RKO (cell line): ENCODE measurements around the gene GRK2.

Source experiments
- DNase-seq: peaks from one replicate; pipeline ENCODE4 v3.0.0-alpha.2; 2016; ENCODE audit warnings: low spot score

GRK2 gene

DNA sequence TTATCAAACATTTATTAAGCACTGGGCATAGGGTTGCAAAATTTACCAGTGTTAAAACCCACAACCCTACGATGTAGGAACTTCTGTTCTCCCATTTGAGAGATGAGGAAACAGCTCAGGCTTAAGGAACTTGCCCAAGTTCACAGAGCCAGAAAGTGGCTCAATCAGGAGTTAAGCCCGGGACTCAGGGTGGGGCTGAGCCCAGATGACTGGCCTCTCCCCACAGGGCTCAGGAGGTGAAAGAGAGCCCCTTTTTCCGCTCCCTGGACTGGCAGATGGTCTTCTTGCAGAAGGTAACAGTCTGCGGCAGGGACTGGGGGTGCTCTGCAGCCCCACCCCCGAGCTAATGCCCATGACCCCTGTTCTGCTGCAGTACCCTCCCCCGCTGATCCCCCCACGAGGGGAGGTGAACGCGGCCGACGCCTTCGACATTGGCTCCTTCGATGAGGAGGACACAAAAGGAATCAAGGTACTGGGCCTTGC, 17.2 kb downstream of the GRK2 start:
- DNase-seq = no peak

DNA sequence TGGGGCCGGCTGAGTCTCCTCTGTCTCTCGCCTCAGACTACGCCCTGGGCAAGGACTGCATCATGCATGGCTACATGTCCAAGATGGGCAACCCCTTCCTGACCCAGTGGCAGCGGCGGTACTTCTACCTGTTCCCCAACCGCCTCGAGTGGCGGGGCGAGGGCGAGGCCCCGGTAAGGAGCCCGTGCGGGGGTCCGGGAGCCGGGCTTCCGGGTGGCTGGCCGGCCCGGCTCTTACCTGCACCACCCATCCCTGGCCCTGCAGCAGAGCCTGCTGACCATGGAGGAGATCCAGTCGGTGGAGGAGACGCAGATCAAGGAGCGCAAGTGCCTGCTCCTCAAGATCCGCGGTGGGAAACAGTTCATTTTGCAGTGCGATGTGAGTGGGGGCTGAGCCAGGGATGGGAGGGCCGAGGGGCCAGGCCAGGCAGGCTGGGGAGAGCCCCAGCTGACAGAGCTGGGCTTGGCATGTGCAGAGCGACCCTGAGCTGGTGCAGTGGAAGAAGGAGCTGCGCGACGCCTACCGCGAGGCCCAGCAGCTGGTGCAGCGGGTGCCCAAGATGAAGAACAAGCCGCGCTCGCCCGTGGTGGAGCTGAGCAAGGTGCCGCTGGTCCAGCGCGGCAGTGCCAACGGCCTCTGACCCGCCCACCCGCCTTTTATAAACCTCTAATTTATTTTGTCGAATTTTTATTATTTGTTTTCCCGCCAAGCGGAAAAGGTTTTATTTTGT, 18.7 kb downstream of the GRK2 start:
- DNase-seq = no peak

DNA sequence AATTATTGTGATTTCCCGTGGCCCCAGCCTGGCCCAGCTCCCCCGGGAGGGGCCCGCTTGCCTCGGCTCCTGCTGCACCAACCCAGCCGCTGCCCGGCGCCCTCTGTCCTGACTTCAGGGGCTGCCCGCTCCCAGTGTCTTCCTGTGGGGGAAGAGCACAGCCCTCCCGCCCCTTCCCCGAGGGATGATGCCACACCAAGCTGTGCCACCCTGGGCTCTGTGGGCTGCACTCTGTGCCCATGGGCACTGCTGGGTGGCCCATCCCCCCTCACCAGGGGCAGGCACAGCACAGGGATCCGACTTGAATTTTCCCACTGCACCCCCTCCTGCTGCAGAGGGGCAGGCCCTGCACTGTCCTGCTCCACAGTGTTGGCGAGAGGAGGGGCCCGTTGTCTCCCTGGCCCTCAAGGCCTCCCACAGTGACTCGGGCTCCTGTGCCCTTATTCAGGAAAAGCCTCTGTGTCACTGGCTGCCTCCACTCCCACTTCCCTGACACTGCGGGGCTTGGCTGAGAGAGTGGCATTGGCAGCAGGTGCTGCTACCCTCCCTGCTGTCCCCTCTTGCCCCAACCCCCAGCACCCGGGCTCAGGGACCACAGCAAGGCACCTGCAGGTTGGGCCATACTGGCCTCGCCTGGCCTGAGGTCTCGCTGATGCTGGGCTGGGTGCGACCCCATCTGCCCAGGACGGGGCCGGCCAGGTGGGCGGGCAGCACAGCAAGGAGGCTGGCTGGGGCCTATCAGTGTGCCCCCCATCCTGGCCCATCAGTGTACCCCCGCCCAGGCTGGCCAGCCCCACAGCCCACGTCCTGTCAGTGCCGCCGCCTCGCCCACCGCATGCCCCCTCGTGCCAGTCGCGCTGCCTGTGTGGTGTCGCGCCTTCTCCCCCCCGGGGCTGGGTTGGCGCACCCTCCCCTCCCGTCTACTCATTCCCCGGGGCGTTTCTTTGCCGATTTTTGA, 19.5 kb downstream of the GRK2 start:
- DNase-seq = no peak

DNA sequence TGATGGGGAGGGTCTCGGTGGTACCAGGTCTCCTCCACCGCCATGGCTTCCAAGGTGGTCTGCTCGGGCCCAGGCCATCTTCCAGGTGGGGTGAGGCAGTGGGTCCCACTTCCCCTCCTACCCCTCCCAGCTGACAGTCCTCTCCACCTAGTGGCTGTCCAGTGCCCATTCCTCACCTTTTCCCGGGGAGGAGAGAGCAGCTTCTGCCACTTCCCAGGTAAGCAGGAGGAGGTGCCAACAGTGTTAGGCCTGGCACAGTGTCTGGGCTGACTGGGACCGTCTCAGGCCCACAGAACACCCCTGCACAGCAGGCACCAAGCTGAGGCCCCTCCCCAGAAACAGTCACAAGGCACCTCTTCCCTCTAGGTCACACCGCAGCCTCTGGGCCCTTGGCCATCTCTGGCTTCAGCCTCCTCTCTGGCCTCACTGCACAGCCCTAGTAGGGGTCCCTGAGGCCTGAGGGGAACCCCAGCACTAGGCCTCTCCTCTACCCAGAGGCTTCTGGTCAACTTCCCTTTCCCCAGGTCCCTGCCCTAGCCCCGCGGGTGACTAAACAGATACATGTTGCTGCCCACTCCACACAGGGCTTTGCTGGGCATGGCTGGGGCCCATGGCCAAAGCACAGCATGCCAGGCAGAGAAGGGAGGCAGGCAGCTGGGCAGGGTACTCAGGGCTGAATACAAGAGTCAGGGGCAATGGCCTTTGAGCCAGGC, 20.5 kb downstream of the GRK2 start:
- no peak for DNase-seq

DNA sequence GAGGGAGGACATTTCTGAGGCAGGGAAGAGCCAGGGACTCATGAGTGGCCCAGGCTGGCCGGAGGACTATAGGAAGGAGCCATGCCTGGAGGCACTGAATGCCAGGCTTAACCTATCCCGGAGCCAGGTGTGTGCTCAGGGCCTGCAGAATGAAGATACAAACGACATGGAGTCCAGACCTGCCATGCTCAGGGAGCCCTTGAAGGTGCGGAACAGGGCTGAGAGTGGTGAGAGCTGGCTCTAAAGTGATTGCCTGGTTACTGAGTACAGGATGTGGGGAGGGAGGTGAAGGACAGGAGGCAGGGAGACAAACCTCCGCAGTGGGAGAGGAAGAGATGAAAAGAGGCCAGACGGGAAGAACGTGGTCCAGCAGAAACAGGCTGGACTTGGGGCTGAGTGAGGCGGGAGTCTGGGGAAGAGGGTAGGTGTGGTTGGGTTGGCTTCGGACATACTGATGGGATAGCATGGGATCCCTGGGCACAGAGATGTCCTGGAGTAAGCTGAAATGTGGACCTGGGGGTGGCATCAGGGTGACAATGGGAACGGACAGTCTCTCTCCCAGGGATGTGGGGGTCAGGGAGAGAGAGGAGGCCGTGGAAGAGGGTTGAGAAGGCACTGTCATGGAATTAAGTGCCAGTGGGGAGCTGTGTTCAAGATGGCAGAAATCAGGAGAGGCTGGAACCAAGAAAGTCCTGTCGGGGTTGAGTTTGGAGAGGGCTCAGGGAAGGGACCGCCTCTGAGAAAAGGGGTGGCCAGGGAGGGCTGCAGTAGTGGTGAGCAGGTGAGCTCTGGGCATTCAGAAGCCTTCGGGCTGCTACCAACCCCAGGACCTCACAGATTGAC, 21.3 kb downstream of the GRK2 start:
- DNase-seq = no peak

DNA sequence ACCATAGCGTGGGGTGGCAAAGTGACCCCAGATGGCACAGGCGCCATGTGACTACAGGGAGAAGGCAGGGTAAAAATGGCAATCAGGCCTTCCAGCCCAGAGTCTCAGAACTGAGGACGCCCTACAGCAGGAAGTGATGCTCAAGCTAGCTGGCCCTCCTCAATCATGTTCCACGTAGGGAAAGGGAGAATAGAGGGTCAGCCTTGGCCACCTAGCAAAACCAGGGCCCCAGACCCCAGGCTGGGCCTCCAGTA, 21.9 kb downstream of the GRK2 start:
- no peak for DNase-seq

DNA sequence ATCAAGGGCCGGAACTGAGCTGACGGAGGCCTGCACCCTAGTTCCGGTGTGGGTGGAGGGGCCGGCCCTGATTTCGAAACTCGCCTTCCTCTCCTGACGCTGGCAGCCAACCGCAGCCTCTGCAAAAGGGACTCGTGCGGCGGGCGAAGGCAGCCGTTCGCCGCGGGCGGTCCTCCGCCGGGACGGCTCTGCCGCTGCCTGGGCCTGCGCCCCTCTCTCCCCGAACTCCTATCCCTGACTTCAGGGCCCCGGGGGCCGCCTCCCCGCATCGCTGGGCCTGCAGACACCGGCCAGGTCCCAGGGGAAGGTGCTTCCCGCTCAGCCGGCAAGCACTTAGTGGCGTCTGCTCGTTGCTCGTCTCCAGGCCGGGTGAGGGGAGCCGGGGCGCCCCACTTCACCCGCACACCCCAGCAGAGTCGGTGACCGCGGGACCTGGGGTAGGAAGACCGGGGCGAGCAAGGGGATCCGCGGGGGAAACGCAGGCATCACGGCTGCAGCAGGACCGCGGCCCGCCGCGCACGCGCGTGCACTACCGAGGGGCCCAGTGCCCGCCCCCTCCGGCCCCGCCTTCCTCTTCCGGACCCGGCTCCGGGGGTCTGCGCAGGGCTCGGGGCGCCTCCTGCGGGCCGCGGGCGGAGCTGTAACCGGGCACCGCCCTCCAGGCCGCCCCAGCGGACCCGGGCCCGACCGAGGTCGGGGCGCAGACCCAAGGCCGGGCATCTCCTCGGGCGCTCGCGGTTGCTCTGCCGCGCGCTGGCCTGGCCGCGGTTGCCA, 22.4 kb downstream of the GRK2 start:
- peak; percentile 91 for DNase-seq

DNA sequence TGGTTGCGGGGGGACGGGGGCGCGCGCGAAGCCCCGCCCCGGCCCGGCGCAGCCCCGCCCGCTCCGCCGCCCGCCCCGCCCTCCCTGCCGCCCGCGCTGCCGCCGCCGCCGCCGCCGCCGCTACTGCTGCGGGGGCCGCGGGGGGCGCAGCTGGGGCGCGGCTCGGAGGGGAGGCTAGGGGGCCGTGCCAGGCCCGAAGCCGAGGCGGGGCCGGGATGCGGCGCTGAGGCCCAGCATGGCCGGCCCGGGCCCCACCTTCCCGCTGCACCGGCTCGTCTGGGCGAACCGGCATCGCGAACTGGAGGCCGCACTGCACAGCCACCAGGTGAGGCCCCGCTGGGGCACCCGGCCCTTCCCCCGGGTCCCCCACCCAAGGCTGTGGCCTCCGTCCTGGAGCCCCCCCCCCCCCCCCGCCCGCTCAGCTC, 23.0 kb downstream of the GRK2 start, which contains the start of gene ANKRD13D:
Gene ANKRD13D, plus strand, starts transcription at position 78 of the 425 bp plus-strand sequence. Its CDS starts 158 bp downstream, at position 236.
- no peak for DNase-seq

DNA sequence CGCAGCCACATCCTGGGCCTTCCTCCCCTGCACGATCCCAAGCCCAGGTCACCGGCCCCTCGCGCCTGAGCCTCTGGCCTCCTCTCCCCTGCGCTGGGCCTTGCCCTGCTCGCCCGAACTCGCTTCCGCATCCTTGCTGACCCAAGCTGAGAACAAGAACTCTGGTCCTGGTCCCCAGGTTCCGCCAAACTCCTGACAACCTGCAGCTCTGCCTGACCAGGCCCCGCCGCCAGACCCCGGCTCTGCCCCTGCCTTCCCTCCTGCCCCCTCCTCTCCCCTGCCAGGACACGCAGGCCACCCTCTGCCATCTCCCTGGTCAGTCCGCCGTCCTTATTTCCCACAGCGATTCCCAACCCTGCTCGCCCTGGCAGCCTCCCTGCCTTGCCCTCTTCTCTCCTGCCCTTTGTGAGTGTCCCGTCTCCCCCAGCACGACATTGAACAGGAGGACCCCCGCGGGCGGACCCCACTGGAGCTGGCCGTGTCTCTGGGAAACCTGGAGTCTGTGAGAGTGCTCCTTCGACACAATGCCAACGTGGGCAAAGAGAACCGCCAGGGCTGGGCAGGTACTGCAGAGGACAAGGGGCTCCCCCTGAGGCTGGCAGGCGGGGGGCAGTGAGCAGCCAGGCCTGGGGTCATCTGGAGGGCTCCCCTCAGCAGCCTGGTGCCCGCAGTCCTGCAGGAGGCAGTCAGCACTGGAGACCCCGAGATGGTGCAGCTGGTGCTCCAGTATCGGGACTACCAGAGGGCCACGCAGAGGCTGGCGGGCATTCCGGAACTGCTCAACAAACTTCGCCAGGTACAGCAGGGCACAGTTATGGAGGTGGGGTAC, 23.6 kb downstream of the GRK2 start:
- DNase-seq = no peak

DNA sequence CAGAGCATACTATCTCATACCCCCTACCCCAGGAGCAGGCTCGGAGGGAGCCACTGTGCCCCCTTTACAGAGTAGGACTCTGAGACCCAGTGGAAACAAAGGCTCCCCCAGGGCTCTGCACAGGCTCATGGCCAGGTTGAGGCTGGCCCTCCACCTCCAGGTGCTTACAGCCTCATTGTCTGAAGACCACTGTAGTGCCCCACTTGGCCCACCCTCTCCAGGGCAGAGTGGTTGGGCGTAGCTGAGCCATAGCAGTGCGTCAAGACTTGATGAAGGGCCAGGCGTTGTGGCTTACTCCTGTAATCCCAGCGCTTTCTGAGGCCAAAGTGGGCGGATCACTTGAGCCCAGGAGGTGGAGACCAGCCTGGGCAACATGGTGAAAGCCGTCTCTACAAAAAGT, 24.5 kb downstream of the GRK2 start:
- no peak for DNase-seq

DNA sequence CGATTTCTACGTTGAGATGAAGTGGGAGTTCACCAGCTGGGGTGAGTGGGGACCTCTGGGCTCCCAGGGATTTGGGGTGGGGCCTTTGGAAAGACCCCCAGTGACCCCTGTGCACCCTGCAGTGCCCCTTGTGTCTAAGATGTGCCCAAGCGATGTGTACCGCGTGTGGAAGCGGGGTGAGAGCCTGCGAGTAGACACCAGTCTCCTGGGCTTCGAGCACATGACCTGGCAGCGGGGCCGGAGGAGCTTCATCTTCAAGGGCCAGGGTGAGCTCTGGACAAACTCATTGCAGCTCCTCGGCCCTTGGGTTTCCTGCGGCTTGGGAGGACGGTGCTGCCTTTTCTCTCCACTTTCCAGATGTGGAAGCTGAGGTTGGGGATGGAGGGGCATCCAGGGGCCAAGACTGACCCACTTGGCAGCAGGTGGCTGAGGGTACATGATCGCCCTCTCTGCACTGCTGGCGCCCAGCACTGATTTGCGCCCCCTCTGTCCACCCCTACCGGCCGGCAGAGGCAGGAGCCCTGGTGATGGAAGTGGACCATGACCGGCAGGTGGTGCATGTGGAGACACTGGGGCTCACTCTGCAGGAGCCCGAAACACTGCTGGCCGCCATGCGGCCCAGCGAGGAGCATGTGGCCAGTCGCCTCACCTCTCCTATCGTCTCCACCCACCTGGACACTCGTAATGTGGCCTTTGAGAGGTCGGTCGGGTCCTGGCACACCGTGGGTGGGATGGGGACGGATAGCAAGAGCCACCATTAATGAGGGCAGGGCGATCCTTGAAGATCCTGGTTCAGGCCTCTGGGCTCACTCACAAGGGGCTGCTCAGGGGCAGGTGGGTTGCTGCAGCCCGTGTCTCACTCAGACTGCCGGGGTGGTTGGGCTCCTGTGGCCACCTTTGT, 25.5 kb downstream of the GRK2 start:
- no peak for DNase-seq

DNA sequence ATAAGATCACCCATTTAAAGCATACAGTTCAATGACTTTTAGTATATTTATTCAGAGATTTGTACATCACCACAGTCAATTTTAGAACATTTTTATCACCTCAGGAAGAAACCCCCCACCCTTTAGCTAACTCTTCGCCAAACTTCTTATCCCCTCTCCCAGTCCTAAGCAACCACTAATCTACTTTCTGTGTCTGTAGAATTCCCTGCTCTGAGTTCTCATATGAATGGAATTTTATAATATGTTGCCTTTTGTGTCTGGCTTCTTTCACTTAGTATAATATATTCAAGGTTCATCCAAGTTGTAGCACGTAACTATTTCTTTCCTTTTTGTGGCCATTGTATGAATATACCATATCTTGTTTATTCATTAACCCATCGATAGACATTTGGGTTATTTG, 26.4 kb downstream of the GRK2 start:
- peak; percentile 50 for DNase-seq

DNA sequence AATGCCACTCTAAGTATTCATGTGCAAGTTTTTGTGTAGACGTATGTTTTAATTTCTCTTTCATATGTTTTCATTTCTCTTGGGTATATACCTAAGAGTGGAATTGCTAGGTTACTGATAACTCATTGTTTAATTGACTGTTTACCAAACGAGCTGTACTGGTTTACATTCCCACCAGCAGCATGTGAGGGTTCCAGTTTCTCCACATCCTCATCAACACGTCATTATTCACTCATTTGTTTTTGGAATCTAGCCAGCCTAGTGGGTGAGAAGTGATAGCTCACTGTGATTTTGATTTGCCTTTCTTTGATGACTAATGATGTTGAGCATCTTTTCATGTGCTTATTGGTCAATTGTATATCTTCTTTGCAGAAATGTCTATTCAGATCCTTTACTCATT, 26.8 kb downstream of the GRK2 start:
- DNase-seq = peak; percentile 97

DNA sequence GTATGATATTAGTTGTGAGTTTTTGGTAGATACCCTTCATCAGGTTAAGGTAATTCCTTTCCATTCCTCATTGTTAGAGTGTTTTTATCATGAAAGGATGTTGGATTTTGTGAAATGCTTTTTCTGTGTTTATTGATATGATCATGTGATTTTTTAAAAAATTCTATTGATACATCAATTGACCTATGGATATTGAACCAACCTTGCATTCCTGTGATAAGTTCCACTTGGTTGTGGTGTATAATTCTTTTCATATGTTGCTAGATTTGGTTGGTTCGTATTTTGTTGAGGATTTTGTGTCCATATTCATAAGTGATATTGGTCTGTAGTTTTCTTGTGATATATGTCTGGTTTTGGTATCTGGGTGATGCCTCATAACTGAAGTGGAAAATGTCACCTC, 29.6 kb downstream of the GRK2 start:
- no peak for DNase-seq

DNA sequence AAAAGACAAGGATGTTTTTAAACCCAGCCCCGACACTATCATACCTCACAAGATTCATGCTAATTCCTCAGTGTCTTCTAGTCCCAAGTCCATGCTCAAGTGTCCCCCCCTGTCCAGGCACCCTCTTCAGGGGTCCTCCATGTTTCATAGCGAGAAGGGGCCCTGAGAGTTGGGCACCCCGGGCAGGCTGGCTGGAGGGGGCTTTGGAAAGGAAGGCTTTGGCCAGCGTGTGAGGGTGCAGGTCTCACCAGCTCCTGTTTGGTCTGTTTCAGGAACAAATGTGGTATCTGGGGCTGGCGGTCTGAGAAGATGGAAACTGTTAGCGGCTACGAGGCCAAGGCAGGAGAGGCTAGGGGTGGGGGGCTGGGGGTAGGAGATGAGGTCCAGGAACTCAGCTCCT, 32.5 kb downstream of the GRK2 start:
- DNase-seq = no peak

DNA sequence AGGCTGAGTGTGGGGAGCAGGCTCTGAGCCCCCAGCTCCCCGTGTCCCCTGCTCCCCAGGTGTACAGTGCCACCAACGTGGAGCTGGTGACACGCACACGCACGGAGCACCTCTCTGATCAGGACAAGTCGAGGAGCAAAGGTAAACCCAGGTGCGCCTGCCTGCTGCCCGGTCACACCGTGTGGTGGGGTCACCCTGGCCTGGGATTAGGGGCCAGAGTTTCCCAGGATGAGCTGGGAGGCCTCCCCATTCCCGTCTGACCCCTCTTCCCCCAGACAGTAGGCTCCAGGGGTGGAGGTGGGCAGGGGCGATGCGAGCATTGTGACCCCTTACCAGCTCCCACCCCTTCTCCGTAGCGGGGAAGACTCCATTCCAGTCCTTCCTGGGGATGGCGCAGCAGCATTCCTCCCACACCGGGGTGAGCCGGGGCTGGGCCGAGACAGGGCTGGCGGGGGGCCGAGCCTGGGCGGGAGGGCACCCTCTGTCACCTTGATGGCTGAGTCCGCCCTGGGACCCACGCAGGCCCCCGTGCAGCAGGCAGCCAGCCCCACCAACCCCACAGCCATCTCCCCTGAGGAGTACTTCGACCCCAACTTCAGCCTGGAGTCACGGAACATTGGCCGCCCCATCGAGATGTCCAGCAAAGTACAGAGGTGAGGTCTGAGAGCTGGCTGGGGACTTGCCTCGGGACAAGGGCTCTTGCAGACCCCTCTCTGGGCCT, 33.4 kb downstream of the GRK2 start:
- DNase-seq = no peak

DNA sequence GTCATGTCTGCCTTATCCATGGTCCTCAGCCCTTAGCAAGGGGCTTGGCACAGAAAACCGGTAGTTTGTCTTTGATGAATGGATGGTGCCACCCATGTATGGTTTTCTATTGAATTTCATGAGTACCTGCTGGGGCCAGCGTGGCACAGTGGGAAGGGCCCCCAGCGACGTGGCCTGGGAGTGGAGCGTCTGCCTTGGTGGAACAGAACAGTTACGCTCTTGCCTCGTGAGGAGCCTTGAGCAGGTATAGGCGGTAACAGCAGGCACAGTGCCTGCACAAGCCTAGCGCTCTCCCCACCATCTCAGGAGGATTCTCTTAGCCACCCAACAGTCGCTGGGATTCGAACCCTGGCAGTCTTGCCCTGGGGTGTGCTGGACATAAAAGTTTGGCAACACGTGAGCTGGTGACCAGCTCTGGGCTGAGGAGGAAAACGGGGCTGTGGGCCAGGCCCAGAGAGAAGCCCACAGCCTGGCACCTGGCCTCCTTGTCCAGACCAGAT, 34.0 kb downstream of the GRK2 start:
- DNase-seq = no peak

DNA sequence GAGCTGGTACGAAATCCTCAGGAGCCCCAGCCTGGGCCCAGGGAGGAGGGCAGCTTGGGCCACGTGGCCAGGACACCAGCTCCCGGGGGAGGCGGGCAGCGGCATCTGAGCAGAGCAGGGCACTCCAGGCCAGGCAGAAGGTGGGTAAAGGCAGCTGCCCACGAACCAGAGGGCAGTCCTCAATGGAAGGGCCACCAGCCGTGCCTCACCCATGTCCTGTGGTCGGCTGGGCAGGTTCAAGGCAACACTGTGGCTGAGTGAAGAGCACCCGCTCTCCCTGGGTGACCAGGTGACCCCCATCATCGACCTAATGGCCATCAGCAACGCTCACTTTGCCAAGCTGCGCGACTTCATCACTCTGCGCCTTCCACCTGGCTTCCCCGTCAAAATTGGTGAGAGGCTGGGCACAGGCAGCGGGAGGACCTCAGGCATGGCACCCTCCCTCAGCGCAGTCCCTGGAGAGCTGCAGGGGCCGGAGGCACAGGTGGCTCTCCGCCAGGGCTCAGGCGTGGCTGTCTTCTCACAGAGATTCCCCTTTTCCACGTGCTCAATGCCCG, 34.6 kb downstream of the GRK2 start:
- DNase-seq = no peak
